Forelimb muscle (tissue), 1 donor: ENCODE results near the gene KCNK5. TPM values are rescaled to one million over a fixed set of nuclear protein-coding genes. Genes with fewer than 3 reads are reported as not detected.

Experiments
- polyA plus RNA-seq: library from polyadenylated mRNA; unstranded; fragments of 120-200 nt; gene quantifications from one replicate; pipeline ENCODE4 v1.2.1, GENCODE V29; 2013; ENCODE audit not compliant: insufficient read length

KCNK5 gene
- polyA plus RNA-seq, 1 donor, result 1.5 TPM

Other genes with a start within 250 kb of the KCNK5 start
- gene GLP1R, start 180.7 kb downstream of the KCNK5 start, polyA plus RNA-seq, result not detected
- 11.4 TPM for gene SAYSD1, start 114.3 kb downstream of the KCNK5 start, polyA plus RNA-seq
- 1.5 TPM for gene KCNK17, start 84.9 kb upstream of the KCNK5 start, polyA plus RNA-seq
- gene KCNK16, start 93.2 kb upstream of the KCNK5 start, polyA plus RNA-seq, result not detected